Measurements from ENCODE around the gene TAS2R10.

DNA sequence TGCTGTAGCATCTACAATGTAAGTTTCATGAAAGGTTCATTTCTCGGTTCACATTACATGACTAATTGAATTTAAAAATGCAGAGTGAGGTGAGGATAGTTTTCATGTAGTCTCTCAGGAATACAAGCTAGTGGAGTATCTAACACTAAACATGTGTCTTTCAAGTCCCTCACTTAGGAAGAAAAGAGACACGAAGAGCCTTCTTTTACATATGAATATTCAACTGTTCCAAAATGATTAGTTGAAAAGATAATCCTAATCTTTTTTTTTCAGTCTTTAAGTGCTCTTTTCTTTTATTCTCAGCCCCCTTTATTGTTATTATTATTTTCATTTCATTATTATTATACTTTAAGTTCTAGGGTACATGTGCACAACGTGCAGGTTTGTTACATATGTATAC, 12.3 kb upstream of the TAS2R10 start:
- no peak for TF ChIP-seq POLR2A (IDR thresholded peaks at IDR 0.05)
- TF ChIP-seq, protein P1, sequence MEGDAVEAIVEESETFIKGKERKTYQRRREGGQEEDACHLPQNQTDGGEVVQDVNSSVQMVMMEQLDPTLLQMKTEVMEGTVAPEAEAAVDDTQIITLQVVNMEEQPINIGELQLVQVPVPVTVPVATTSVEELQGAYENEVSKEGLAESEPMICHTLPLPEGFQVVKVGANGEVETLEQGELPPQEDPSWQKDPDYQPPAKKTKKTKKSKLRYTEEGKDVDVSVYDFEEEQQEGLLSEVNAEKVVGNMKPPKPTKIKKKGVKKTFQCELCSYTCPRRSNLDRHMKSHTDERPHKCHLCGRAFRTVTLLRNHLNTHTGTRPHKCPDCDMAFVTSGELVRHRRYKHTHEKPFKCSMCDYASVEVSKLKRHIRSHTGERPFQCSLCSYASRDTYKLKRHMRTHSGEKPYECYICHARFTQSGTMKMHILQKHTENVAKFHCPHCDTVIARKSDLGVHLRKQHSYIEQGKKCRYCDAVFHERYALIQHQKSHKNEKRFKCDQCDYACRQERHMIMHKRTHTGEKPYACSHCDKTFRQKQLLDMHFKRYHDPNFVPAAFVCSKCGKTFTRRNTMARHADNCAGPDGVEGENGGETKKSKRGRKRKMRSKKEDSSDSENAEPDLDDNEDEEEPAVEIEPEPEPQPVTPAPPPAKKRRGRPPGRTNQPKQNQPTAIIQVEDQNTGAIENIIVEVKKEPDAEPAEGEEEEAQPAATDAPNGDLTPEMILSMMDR (IDR thresholded peaks at IDR 0.05): no peak
